Retinal pigment epithelial cell (primary cell): ENCODE results near the gene SRGN.

ENCODE experiments used
- DNase-seq: peaks from one replicate; pipeline ENCODE4 v3.0.0-alpha.2; 2010; ENCODE audit warnings: low read depth
- H3K4me3 ChIP-seq: 2 replicates; pipeline ENCODE4 v1.5.1; 2011; ENCODE audit warnings: mild to moderate bottlenecking, low read length, control low read depth, moderate library complexity
- TF ChIP-seq, protein P1 (sequence below): conservative IDR thresholded peaks from 2 replicates; pipeline ENCODE4 v1.5.1; 2011; ENCODE audit warnings: low read depth, low read length, control low read depth, inconsistent platforms

SRGN gene

DNA sequence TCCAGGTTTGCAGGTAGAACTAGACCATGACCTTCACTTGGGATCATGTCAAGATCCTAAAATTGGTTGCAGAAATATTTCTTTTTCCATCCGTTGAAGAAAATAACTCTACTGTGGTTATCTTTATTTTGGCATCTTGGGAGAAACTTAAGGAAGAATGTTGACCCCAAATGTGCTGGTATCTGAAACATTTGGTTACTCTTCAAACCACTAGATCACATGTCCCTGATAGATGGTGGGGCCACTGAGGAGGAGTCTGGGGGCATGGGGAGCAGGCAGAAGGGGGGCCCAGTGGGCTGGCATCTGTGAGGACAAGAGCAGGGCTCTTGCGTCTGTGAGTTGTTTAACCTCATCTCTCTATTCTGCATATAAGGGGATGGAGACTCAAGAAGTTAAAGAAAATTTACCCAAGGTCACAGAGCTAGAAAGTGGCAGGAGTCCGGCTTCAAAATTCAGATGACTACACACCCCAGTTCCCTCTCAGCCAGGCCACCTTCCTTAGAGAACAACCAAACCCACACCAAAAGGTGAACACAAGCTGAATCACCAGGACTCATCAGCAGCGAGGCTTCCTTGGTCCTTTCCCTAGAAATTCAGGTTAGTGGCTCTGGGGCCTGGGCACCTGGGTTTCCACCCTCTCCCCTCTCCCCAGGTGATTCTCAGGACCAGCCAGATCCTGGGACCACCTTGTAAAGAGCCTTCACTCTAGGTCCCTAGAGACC lies 40.6 kb upstream of the SRGN start:
- TF ChIP-seq, protein P1, sequence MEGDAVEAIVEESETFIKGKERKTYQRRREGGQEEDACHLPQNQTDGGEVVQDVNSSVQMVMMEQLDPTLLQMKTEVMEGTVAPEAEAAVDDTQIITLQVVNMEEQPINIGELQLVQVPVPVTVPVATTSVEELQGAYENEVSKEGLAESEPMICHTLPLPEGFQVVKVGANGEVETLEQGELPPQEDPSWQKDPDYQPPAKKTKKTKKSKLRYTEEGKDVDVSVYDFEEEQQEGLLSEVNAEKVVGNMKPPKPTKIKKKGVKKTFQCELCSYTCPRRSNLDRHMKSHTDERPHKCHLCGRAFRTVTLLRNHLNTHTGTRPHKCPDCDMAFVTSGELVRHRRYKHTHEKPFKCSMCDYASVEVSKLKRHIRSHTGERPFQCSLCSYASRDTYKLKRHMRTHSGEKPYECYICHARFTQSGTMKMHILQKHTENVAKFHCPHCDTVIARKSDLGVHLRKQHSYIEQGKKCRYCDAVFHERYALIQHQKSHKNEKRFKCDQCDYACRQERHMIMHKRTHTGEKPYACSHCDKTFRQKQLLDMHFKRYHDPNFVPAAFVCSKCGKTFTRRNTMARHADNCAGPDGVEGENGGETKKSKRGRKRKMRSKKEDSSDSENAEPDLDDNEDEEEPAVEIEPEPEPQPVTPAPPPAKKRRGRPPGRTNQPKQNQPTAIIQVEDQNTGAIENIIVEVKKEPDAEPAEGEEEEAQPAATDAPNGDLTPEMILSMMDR = no peak
- no peak overlapping the region for H3K4me3 ChIP-seq
- DNase-seq = no peak

DNA sequence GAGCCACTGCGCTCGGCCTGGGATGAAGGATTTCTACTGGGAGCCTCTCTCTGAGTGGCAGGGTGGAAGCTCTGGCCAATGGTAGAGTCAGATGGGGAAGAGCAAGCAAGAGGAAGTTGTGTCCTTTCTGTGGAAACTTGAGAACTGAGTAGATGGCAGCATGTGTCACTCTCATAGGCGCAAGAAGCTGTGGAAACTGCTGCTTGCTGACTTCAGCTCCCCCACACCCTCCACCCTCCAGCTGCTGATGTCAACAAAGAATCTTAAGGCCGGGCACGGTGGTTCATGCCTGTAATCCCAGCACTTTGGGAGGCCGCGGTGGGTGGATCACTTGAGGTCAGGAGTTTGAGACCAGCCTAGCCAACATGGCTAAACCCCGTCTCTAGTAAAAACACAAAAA lies 39.8 kb upstream of the SRGN start:
- TF ChIP-seq, protein P1 = no peak
- H3K4me3 ChIP-seq = no peak overlapping the region
- DNase-seq = no peak

DNA sequence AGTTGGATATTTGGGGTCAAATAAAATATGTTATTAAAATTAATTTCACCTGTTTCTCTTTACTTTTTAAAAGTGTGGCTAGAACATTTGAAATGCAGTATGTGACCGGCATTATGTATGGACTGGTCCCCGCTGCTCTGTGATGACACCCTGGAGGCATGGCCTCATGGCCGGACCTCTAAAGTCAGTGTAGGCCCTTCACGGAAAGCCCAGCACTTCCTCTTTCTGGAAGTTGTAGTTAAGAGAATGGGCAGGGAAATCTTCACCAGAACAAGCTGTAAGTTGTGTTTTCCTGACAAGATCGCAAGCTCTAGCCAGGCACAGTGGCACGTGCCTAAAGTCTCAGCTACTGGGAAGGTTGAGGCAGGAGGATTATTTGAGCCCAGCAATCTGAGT lies 38.3 kb upstream of the SRGN start:
- no peak overlapping the region for H3K4me3 ChIP-seq
- DNase-seq = no peak
- TF ChIP-seq, protein P1 = no peak

DNA sequence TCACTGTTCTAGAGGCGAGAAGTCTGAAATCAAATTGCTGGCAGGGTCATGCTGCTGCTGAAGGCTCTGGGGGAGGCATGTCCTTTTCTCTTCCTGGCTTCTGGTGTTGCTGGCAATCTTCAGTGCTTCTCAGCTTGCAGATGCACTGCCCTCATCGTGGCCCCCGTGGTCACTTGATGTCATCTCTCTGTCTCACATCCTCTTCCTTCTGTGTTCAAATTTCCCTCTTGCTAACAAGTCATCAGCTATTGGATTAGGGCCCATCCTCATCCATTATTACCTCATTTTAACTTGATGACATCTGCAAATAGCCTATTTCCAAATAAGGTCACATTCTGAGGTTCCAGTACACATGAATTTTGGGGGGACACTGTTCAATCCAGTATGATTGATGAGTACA lies 36.6 kb upstream of the SRGN start:
- no peak for DNase-seq
- TF ChIP-seq, protein P1 = no peak
- H3K4me3 ChIP-seq = no peak overlapping the region

DNA sequence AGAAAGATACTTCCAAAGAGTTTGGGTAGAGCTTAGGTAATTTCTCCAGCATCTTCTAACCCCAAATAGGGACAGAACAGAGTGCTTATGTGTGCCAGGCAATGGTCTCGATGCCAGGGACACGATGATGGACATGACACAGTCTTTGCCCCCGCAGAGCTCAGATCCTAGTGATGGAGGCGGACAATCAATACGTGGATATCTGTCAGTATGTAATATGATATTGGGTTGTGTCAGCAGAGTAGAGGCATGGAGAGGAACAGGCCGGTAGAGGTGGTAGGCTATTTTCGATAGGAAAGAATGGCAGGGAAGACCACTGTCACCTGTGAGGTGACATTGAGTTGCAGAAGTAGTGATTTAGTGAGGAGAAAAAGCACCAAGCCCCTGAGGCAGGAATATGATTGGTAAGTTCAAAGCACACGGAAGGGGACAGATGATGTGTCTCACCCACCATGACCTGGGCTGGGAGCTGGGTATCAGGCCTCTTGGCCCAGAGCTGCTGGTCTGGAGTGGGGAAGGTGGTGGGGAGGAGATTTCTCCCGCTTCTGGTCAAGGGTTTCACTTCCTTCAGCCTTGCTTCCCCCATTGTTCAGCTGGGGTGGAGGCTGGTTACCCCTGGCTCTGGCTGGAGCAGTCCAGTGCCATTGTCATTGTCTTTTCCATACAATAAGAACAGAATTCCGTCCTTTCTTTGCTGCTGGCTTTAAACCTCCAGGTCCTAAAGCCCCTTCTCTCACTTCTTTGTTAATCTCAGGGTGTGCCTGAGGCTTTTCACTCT lies 36.0 kb upstream of the SRGN start:
- H3K4me3 ChIP-seq = no peak overlapping the region
- DNase-seq = no peak
- TF ChIP-seq, protein P1 = no peak

DNA sequence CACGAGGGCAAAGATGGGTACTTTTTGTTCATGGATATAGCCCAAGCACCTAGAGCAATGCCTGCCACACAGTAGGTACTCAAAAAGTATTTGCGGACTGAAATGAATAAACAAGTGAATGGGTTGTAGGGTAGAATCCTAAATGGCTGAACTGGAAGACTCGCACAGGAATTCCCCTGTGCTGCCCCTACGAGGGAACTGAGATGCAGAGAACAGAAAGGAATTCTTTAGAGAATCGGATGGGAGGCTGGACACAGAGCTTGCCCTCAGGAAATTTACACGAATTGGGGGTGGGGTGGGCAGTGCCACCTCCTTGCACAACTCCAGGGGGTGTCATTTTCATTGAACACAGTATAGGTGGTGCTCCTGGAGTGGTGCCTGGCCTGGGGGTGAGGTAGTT lies 35.2 kb upstream of the SRGN start:
- H3K4me3 ChIP-seq = no peak overlapping the region
- no peak for DNase-seq
- TF ChIP-seq, protein P1 = no peak

DNA sequence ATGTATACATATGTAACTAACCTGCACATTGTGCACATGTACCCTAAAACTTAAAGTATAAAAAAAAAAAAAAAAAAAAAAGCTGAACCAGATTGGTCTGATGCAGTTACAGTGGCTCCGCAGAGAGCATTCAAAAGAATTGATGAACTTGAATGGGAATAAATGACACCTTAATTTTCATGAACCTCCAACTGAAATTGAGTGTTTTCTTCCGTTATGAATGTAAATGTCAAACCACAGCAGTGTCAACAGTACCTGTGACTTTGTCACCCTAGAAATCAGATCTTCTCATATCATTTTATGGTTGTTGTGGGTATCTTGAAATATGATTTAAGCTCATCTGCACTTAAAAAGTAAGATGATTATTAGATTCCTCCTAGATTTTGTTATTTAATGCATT lies 32.7 kb upstream of the SRGN start:
- no peak overlapping the region for H3K4me3 ChIP-seq
- TF ChIP-seq, protein P1 = no peak
- no peak for DNase-seq
